ENCODE data around the gene NMT1. TPM values are rescaled to one million over a fixed set of nuclear protein-coding genes. Genes with fewer than 3 reads are reported as not detected.

NMT1 gene
- total and polyA plus RNA-seq, 2 of the 13 experiments (the other 11 are each of a cell fraction or from before 2014, with no cell fraction given), result 75.7 to 142 TPM

GRCh38 chr17:45148183-45149036, 87.3 kb downstream of the NMT1 start, which contains the start of gene HEXIM1 (continued):
- TF ChIP-seq ARID5B (CRISPR knock-in tag; IDR thresholded peaks at IDR 0.05) (peak; percentile 78), ATRX (CRISPR knock-in tag; IDR thresholded peaks at IDR 0.05; ENCODE audit: borderline replicate concordance) (0 out of 2 replicates have a peak, but pooled peaks have one; percentile 50), ZSCAN30 (CRISPR knock-in tag; IDR thresholded peaks at IDR 0.05) (0 out of 2 replicates have a peak, but pooled peaks have one; percentile 46), ELF3 (CRISPR knock-in tag; IDR thresholded peaks at IDR 0.05) (peak; percentile 93), ERF (CRISPR knock-in tag; IDR thresholded peaks at IDR 0.05) (peak; percentile 73; the same call in 1 of the 2 replicates), RARG (CRISPR knock-in tag; IDR thresholded peaks at IDR 0.05; ENCODE audit: low read depth) (peak; percentile 22; the same call in 1 of the 2 replicates), EED (CRISPR knock-in tag; IDR thresholded peaks at IDR 0.05) (peak; percentile 56; the same call in 1 of the 2 replicates), ZSCAN21 (CRISPR knock-in tag; IDR thresholded peaks at IDR 0.05; ENCODE audit: borderline replicate concordance) (peak; percentile 80), NFE2 (CRISPR knock-in tag; IDR thresholded peaks at IDR 0.05) (no peak), SPEN (CRISPR knock-in tag; IDR thresholded peaks at IDR 0.05; ENCODE audit: low read depth) (peak; percentile 86), ZNF629 (CRISPR knock-in tag; conservative IDR thresholded peaks at IDR 0.05) (peak; percentile 18; the same call in 1 of the 2 replicates), ZKSCAN1 (IDR thresholded peaks at IDR 0.05; ENCODE audit: low read length) (peak; percentile 74; the same call in 1 of the 2 replicates), RELA (CRISPR knock-in tag; IDR thresholded peaks at IDR 0.05) (peak; percentile 67; the same call in 1 of the 2 replicates), ZNF17 (CRISPR knock-in tag; IDR thresholded peaks at IDR 0.05) (no peak), ZNF546 (CRISPR knock-in tag; conservative IDR thresholded peaks at IDR 0.05) (no peak), ZNF414 (CRISPR knock-in tag; IDR thresholded peaks at IDR 0.05) (peak; percentile 26; the same call in 1 of the 2 replicates), ZNF460 (CRISPR knock-in tag; IDR thresholded peaks at IDR 0.05; ENCODE audit: borderline replicate concordance) (no peak)
- TF ChIP-seq, protein P1, sequence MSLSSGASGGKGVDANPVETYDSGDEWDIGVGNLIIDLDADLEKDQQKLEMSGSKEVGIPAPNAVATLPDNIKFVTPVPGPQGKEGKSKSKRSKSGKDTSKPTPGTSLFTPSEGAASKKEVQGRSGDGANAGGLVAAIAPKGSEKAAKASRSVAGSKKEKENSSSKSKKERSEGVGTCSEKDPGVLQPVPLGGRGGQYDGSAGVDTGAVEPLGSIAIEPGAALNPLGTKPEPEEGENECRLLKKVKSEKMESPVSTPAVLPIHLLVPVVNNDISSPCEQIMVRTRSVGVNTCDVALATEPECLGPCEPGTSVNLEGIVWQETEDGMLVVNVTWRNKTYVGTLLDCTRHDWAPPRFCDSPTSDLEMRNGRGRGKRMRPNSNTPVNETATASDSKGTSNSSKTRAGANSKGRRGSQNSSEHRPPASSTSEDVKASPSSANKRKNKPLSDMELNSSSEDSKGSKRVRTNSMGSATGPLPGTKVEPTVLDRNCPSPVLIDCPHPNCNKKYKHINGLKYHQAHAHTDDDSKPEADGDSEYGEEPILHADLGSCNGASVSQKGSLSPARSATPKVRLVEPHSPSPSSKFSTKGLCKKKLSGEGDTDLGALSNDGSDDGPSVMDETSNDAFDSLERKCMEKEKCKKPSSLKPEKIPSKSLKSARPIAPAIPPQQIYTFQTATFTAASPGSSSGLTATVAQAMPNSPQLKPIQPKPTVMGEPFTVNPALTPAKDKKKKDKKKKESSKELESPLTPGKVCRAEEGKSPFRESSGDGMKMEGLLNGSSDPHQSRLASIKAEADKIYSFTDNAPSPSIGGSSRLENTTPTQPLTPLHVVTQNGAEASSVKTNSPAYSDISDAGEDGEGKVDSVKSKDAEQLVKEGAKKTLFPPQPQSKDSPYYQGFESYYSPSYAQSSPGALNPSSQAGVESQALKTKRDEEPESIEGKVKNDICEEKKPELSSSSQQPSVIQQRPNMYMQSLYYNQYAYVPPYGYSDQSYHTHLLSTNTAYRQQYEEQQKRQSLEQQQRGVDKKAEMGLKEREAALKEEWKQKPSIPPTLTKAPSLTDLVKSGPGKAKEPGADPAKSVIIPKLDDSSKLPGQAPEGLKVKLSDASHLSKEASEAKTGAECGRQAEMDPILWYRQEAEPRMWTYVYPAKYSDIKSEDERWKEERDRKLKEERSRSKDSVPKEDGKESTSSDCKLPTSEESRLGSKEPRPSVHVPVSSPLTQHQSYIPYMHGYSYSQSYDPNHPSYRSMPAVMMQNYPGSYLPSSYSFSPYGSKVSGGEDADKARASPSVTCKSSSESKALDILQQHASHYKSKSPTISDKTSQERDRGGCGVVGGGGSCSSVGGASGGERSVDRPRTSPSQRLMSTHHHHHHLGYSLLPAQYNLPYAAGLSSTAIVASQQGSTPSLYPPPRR (CRISPR knock-in tag; IDR thresholded peaks at IDR 0.05; ENCODE audit: borderline replicate concordance), result peak; percentile 52
- TF ChIP-seq, protein P2, sequence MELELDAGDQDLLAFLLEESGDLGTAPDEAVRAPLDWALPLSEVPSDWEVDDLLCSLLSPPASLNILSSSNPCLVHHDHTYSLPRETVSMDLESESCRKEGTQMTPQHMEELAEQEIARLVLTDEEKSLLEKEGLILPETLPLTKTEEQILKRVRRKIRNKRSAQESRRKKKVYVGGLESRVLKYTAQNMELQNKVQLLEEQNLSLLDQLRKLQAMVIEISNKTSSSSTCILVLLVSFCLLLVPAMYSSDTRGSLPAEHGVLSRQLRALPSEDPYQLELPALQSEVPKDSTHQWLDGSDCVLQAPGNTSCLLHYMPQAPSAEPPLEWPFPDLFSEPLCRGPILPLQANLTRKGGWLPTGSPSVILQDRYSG (CRISPR knock-in tag; IDR thresholded peaks at IDR 0.05), result no peak; the same call in 1 of the 2 replicates

Data from HepG2 (cell line).